ENCODE results near the gene NPNT.
"Not testable (repeated sequence)": the region's sequence is repeated elsewhere in the genome, so short reads cannot be mapped to it uniquely, and the experiment has no call there.

Gene NPNT

GRCh38 chr4:105894660-105895582 is at the start of gene NPNT:
Gene NPNT (plus strand): TSS chr4:105895471. CDS start chr4:105895653, 182 bp downstream.
- peak; percentile 5 for DNase-seq

- no peak for DNase-seq
Measured at GRCh38 chr4:105845559-105845958, 49.7 kb upstream of the NPNT start.

- DNase-seq = not testable (repeated sequence)
Measured at GRCh38 chr4:105848359-105848758, 46.9 kb upstream of the NPNT start.

- DNase-seq = no peak
Measured at GRCh38 chr4:105851196-105851595, 44.1 kb upstream of the NPNT start.

- DNase-seq = not testable (repeated sequence)
Measured at GRCh38 chr4:105852230-105852629, 43.0 kb upstream of the NPNT start.

- DNase-seq = no peak
Measured at GRCh38 chr4:105858466-105859040, 36.7 kb upstream of the NPNT start.

GRCh38 chr4:105859233-105859632 is 36.0 kb upstream of the NPNT start:
- DNase-seq = no peak

GRCh38 chr4:105870963-105871362 is 24.3 kb upstream of the NPNT start:
- no peak for DNase-seq

- DNase-seq = no peak
Measured at GRCh38 chr4:105871997-105872396, 23.3 kb upstream of the NPNT start.

GRCh38 chr4:105875233-105875632 is 20.0 kb upstream of the NPNT start:
- no peak for DNase-seq

GRCh38 chr4:105878668-105879067 is 16.6 kb upstream of the NPNT start:
- DNase-seq = no peak

- DNase-seq = no peak
Measured at GRCh38 chr4:105887508-105887907, 7.8 kb upstream of the NPNT start.

GRCh38 chr4:105895583-105896460 is 551 bp downstream of the NPNT start:
- peak; percentile 12 for DNase-seq

GRCh38 chr4:105896461-105896942 is 1.2 kb downstream of the NPNT start:
- no peak for DNase-seq

GRCh38 chr4:105896984-105897775 is 1.9 kb downstream of the NPNT start:
- DNase-seq = no peak

- no peak for DNase-seq
Measured at GRCh38 chr4:105900541-105900940, 5.3 kb downstream of the NPNT start.

GRCh38 chr4:105902550-105903262 is 7.4 kb downstream of the NPNT start:
- DNase-seq = no peak

- no peak for DNase-seq
Measured at GRCh38 chr4:105909787-105910281, 14.6 kb downstream of the NPNT start.

GRCh38 chr4:105911426-105911825 is 16.2 kb downstream of the NPNT start:
- no peak for DNase-seq

GRCh38 chr4:105912633-105913032 is 17.4 kb downstream of the NPNT start:
- DNase-seq = no peak

GRCh38 chr4:105917171-105917685 is 22.0 kb downstream of the NPNT start:
- DNase-seq = no peak
